Measurements from ENCODE around the gene ICAM2.
"Not testable (repeated sequence)": the region's sequence is repeated elsewhere in the genome, so short reads cannot be mapped to it uniquely, and the experiment has no call there.

The ICAM2 gene

DNA sequence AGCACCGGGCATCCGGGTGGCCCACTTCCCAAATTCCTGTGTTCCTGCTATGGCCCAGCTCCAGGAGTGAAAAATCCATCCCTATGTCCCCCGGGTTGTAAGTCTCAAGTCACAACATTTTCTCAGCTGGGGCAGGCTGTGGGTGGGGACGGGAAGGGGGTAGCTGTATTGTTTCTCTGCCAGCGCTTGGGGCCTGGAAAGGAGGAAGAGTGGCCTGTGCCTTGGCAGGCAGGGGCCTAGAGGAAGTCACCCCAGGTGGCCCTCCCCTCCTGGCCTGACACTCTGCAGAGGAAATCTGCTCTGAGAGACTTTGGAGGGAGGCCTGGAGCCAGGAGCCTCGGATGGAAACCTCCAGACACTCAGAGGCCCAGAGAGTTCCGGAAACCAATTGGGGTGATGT, 37.1 kb downstream of the ICAM2 start:
- DNase-seq (ENCODE audit: low read depth) = no peak
- TF ChIP-seq, protein P1, sequence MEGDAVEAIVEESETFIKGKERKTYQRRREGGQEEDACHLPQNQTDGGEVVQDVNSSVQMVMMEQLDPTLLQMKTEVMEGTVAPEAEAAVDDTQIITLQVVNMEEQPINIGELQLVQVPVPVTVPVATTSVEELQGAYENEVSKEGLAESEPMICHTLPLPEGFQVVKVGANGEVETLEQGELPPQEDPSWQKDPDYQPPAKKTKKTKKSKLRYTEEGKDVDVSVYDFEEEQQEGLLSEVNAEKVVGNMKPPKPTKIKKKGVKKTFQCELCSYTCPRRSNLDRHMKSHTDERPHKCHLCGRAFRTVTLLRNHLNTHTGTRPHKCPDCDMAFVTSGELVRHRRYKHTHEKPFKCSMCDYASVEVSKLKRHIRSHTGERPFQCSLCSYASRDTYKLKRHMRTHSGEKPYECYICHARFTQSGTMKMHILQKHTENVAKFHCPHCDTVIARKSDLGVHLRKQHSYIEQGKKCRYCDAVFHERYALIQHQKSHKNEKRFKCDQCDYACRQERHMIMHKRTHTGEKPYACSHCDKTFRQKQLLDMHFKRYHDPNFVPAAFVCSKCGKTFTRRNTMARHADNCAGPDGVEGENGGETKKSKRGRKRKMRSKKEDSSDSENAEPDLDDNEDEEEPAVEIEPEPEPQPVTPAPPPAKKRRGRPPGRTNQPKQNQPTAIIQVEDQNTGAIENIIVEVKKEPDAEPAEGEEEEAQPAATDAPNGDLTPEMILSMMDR (conservative IDR thresholded peaks at IDR 0.05; ENCODE audit: low read depth, low read length) = no peak
- no peak overlapping the region for H3K4me3 ChIP-seq (ENCODE audit: low read depth, low read length)

DNA sequence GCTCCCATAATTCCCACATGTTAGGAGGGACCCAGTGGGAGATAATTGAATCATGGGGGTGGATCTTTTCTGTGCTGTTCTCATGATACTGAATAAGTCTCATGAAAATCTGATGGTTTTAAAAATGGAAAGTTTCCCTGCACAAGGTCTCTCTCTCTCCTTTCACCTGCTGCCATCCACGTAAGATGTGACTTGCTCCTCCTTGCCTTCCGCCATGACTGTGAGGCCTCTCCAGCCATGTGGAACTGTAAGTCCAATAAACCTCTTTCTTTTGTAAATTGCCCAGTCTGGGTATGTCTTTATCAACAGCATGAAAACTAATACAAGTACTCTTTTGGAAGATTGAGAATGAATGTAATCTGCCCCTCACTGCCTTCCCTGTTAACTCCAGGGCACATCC, 37.8 kb downstream of the ICAM2 start:
- not testable (repeated sequence) for H3K4me3 ChIP-seq (ENCODE audit: low read depth, low read length); DNase-seq (ENCODE audit: low read depth)

DNA sequence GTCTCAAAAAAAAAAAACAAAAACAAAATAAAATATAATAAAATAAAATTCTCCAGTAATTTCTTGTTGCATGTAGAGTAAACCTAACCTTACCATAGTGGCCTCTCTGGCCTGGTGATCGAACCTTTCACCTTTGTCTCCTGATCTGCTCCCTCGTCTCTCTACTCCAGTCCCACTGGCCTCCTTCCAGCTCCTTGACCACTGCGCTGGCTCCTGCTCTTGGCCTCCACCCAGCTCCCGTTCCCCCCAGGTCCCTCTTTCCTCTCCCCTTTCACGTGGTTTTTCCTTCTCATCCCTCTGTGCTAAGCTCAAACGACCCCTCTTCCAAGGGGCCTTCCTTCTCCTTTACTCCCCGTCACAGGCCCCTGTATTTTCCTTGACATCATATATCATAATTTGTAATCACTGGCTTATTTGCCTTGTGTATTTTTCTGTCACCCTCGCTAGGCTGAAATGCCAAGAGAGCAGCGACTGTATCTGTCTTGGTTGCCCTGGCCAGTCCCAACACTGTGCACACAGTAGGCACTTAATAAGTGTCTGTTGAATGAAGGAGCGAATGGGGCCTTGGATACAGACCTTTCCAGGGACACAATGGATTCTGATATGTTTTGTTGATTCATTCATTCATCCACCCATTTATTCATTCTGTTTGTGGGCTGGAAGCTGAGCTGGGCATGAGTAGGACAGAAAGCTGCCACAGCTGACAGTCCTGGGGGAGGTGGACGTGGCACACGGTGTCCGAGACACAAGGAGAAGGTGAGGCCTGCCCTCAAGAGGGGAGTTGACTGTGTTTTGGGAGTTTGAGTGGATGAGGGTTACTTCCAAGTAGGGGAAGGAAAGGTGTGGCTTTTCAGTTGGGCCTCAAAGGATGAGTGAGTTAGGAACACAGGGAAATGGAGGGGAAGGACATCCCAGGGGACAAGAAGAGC, 41.9 kb downstream of the ICAM2 start:
- TF ChIP-seq, protein P1 (conservative IDR thresholded peaks at IDR 0.05; ENCODE audit: low read depth, low read length) = no peak
- no peak overlapping the region for H3K4me3 ChIP-seq (ENCODE audit: low read depth, low read length)
- no peak for DNase-seq (ENCODE audit: low read depth)

DNA sequence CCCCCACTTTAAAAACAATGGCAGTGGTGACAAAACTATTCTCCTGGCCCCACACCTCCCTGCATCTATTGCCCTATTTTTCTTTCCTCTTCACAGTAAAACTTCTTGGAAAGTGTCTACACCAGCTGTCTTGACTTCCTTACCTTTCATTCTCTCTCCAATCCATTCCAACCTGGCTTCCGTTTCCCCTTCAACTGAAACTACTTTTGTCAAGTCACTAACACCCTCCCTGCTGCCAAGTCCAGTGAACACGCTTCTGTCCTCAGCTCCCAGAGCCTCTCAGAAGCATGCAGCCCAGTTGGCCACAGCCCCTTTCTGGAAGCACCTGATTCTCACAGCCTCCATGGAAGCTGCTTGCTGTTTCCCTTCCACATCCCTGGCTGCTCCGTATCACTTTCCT, 43.7 kb downstream of the ICAM2 start:
- no peak overlapping the region for H3K4me3 ChIP-seq (ENCODE audit: low read depth, low read length)
- TF ChIP-seq, protein P1 (conservative IDR thresholded peaks at IDR 0.05; ENCODE audit: low read depth, low read length) = no peak
- DNase-seq (ENCODE audit: low read depth) = no peak

DNA sequence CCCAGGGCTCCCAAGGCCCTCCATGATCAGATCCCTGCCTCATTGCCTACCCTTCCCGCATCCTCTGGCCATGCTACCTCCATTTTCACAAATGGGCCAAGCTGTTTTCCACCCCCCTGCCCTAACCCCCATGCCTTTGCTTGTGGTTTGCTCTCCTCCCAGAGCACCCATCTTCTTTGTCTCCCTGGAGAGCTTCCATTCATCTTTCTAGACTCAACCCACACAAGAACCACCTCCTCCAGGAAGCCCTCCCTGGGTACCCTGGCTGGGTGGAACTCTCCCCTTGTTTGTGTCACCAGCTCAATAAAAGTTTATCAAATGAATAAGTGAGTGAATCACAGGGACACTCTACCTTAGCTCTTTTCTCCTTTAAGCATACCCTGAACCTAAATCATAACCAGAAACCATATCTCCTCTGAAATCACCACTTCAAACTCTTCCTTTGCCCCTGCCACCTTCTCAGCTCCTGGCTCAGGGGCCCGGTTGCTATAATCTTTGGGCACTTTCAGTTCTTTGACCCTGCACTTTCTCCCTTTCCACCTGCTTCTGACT, 44.8 kb downstream of the ICAM2 start:
- no peak overlapping the region for H3K4me3 ChIP-seq (ENCODE audit: low read depth, low read length)
- TF ChIP-seq, protein P1 (conservative IDR thresholded peaks at IDR 0.05; ENCODE audit: low read depth, low read length) = no peak
- no peak for DNase-seq (ENCODE audit: low read depth)

DNA sequence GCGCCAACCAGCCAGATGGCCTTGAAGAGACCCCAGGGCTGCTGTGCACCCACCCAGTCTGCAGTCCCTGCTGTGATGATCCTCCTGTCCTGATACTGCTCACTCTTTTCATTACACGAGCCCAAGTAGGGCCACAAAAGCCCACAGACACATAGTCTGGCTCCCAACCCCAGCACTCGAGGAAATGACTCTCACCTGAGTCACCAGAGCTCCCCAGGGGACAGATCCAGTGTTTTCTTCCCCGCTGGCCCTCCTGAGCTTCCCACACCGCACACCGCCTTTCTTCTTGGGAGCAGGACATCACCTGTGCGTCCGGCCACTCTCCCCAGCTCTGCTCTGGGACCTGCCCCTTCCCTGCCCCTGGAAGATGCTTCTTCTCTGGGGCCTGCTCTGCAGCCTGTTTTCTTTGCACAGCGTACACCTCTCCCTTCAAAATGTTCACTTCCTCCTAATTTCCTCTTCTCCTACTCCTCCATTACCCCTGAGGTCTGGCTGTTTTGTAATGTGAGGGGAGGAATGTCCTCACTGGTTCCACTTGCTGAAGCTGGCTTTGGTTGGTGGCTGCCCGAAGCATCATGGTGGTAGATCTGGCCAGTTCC, 45.7 kb downstream of the ICAM2 start:
- no peak overlapping the region for H3K4me3 ChIP-seq (ENCODE audit: low read depth, low read length)
- TF ChIP-seq, protein P1 (conservative IDR thresholded peaks at IDR 0.05; ENCODE audit: low read depth, low read length) = no peak
- DNase-seq (ENCODE audit: low read depth) = peak; percentile 31

DNA sequence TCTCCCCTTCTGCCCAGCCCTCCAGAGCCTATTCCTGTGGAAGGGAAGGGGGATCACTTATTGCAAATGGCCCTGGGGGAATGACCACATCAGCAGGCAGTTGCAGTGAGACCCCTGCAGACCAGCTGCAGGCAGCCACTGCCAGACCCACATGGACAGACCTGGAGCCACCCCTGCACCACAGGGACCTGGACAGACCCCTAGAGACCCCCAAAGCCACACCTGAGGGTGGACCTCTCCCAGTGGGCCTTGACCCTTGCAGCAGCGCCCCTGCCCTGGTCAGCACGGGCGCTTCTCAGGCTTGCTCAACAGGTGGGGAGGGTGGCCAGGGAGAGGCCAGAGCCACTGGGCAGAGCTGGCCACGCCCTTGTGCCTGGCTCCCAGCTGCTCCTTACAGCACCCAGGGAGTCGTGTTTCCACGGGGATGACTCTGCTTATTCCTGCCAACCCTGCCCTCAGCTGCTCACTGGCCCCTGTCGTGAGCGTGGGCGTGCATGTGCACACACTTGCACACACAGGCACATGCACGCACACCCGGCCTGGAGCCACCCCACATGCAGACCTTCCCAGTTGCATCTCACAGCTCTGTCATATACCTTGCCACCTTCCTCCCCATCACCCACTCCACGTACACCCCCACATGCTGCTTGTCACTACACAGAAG, 46.4 kb downstream of the ICAM2 start:
- no peak for DNase-seq (ENCODE audit: low read depth)
- TF ChIP-seq, protein P1 (conservative IDR thresholded peaks at IDR 0.05; ENCODE audit: low read depth, low read length) = no peak
- H3K4me3 ChIP-seq (ENCODE audit: low read depth, low read length) = no peak overlapping the region

All from choroid plexus epithelial cell (primary cell).